GM12878 (cell line): Measurements from ENCODE around the gene TGFB3.

Experiments used
- CTCF ChIP-seq, 3 experiments: IDR thresholded peaks in 2 of 3; conservative IDR thresholded peaks in 1 of 3; 2 replicates each; pipeline ENCODE4 v1.5.1; 2011; ENCODE audit warnings: low read depth in 3 of 3, low read length in 3 of 3, mild to moderate bottlenecking in 3 of 3, control low read depth in 2 of 3, moderate library complexity in 2 of 3, inconsistent platforms in 1 of 3, mixed read lengths in 1 of 3; ENCODE audit not compliant: control insufficient read depth in 2 of 3, insufficient read depth in 1 of 3; ENCODE audit errors: extremely low read depth in 1 of 3
- MYC ChIP-seq: IDR thresholded peaks from 2 replicates; pipeline ENCODE4 v1.6.1; 2011; ENCODE audit warnings: mild to moderate bottlenecking, low read length, moderate library complexity, inconsistent platforms; ENCODE audit not compliant: insufficient read depth, insufficient replicate concordance, insufficient read length, severe bottlenecking
- POLR2A ChIP-seq: IDR thresholded peaks from 2 replicates; pipeline ENCODE4 v1.6.1; 2011; ENCODE audit warnings: low read depth, mild to moderate bottlenecking, low read length
- SIX5 ChIP-seq: IDR thresholded peaks from 2 replicates; pipeline ENCODE4 v1.6.1; 2011; ENCODE audit warnings: mild to moderate bottlenecking, low read depth, low read length, moderate library complexity; ENCODE audit not compliant: severe bottlenecking
- SMAD1 ChIP-seq: fragments of 450-650 bp; IDR thresholded peaks from 2 replicates; pipeline ENCODE4 v1.6.1; 2018; ENCODE audit warnings: mild to moderate bottlenecking, low read depth; ENCODE audit not compliant: partially characterized antibody
- STAT3 ChIP-seq: IDR thresholded peaks from 2 replicates; pipeline ENCODE4 v1.6.1; 2011; ENCODE audit warnings: low read depth, low read length, improper control_type of control experiment
- ZBTB11 ChIP-seq: fragments of 450-650 bp; formaldehyde crosslinking; IDR thresholded peaks from 2 replicates; pipeline ENCODE4 v1.5.0; 2022; ENCODE audit warnings: mild to moderate bottlenecking, missing genetic modification characterization
- ZNF207 ChIP-seq: fragments of 450-650 bp; IDR thresholded peaks from 2 replicates; pipeline ENCODE4 v1.6.1; 2014; ENCODE audit warnings: antibody characterized with exemption, mild to moderate bottlenecking, borderline replicate concordance

GRCh38 chr14:75910048-75910447, 71.7 kb downstream of the TGFB3 start:
- TF ChIP-seq CTCF (IDR thresholded peaks at IDR 0.05 in 2 of 3, conservative IDR thresholded peaks at IDR 0.05 in 1 of 3; ENCODE audit: control insufficient read depth in 2 of 3, extremely low read depth in 1 of 3, insufficient read depth in 1 of 3, low read depth in 3 of 3, low read length in 3 of 3) = no peak
- no peak for TF ChIP-seq ZBTB11 (CRISPR knock-in tag)
- TF ChIP-seq STAT3 = no peak
- TF ChIP-seq MYC = no peak
- TF ChIP-seq POLR2A = no peak
- no peak for TF ChIP-seq ZNF207
- TF ChIP-seq SMAD1 = no peak
- no peak for TF ChIP-seq SIX5
